GM18508 (cell line): ENCODE measurements around the gene GJA1.

Experiments used
- ATAC-seq: cut with Tn5 transposase; IDR thresholded peaks from one replicate; pipeline ENCODE4 v1.9.1; 2021; ENCODE audit warnings: moderate number of reproducible peaks; ENCODE audit not compliant: insufficient read depth, unreplicated experiment

GJA1 gene

DNA sequence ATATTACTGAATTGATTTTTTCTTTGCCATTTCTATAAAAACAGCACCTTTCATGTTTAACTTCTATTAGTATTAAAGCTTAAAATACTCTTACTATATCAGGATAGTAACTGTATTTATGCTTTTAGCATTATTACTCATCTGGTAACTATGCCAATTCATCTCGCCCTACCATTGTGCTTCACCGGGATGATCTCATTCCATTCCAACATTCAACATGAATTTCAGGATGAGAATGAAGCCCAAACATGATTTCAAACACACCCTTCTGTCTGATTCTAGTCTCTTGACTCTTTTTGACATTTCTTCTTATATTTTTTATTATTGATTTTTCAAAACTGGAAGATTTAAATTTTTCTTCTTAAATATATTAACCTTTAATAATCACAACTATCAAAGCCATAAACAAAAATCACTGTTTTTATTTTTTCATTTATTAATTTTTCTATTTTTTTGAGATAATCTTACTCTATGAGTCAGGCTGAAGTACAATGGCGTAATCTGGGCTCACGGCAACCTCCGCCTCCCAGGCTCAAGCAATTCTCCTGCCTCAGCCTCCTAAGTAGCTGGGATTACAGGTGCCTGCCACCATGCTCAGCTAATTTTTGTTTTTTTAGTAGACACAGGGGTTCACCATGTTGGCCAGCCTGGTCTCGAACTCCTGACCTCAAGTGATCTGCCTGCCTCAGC lies 46.7 kb downstream of the GJA1 start:
- no peak for ATAC-seq

DNA sequence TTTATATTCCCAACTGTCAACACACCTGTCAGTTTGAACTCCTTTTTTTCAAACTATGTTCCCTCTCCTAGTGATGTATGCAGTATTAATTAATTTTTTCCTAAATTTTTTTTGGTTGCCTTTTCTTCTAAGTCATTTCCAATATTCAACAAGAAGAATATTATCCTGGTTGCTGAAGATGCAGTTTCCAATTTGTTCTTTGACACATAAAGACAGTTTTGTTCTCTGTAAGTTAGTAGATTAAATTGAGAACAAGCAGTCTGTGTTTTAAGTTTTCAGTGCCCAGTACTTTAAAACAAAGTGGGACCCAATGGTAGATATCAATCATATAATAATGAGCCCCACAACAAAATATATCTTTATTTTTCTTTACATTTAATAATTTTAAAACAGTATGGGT lies 47.3 kb downstream of the GJA1 start:
- no peak for ATAC-seq

DNA sequence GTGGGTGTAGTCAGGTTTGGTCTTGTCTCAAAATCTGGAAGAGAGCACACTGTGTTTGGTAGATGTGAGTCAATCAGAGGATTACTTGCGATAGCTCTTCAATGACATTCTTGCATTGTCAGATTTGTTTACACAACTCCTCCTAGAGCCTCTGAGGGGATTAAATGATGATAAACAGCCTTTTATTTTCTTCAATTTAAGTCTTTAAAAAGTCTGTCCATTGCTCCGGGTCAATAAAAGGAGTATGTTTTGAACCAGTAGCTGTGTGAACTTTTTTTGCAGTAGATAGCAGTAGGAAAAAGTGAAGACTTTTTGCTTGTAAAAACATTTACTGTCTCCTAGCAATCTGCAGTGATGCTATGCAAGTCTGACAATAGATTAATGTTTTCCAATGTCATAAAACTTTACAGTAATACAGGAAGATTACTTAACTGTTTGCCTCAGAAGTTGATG lies 49.9 kb downstream of the GJA1 start:
- ATAC-seq: no peak

- ATAC-seq: no peak
Measured at GRCh38 chr6:121491576-121491975, 56.1 kb downstream of the GJA1 start.

DNA sequence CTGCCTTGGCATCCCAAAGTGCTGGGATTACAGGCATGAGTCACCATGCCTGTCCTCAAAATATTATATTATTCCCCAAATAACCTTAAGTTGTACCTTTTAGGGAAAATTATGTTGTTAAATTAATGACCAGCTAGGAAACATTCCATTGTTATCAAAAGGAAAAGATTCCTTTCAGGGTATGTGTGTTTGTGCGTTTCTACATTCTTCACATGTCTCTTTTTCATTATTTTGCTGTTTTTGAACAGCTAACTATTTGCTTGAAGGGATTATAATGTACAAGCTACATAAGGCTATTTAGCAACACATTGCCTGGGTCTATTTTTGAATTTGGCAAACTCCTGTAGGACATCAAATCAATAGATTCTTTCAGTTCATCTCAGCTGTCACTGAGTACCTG lies 57.1 kb downstream of the GJA1 start:
- no peak for ATAC-seq

DNA sequence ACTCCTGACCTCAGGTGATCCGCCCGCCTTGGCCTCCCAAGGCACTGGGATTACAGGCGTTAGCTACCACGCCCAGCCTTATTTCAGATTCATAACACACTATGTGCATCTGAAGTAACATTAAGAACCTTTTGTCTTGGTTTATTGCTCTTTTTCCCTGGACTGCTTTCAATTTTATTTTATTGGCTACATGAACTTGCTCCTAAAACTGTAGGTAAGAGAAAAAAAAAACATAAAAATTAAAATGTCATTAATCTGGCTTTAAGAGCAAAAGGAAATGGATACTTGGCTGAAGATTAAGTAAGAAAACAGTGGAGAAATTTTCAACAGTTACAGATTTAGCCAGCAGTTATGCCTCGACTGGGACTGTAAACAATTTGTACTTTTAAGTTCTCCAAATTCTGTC lies 62.5 kb downstream of the GJA1 start:
- no peak for ATAC-seq

- no peak for ATAC-seq
Measured at GRCh38 chr6:121498481-121499276, 63.2 kb downstream of the GJA1 start.
